Measurements from ENCODE around the gene POLR2C. TPM values are rescaled to one million over a fixed set of nuclear protein-coding genes. Genes with fewer than 3 reads are reported as not detected.
A peak's percentile ranks its signal among the peaks of the same experiment; 100 is the strongest.

Gene POLR2C
- total RNA-seq, 3 donors from 2014 or later, result 117 to 130 (median 129) TPM

DNA sequence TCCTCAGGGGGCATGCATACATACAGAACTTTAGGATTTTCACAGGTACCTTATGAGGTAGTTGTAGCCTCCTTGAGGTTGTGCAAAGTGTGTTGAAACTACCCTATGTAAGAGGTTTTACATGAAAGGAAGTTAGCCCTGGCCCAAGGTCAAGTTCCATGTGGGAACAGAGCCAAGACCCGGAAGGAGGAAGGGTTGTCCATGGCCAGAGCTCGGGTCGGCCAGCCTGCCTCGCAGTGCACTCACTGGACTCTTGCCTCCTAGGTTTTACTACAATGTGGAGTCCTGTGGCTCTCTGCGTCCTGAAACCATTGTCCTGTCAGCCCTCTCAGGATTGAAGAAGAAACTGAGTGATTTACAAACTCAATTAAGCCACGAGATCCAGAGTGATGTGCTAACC is 8.2 kb downstream of the POLR2C start:
- DNase-seq (no peak), ATAC-seq (no peak)
- peaks cover 3% of the 10 kb centered on the region for H3K4me1 Mint-ChIP-seq (ENCODE audit: low read depth)
- H3K36me3 Mint-ChIP-seq (ENCODE audit: insufficient read depth), result peaks cover 28% of the 10 kb centered on the region
- no peaks in the 10 kb centered on the region for H3K9me3 Mint-ChIP-seq
- no peak overlapping the region for H3K4me3 Mint-ChIP-seq
- H3K27me3 Mint-ChIP-seq (ENCODE audit: low read depth), result no peaks in the 10 kb centered on the region

DNA sequence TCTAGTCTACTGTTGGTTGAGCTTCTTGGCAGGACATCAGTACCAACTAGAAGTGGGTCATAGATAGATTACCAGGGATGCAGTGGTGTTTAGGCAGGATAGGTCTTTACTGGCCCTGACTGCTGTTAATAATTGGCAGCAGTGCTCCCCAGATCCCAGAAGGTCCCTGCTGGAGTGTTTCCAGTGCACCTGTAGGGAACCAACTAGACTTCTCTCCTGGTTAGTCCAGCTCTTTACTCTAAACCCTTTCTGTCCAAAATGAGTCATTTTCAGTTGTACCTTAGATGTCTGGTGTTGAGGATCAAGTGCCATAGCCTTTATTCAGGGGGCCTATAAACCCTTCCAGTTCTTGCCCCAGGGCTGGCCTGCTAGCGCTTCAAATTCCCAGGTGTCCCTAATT is 8.7 kb downstream of the POLR2C start:
- ATAC-seq, result no peak
- H3K4me3 Mint-ChIP-seq, result no peak overlapping the region
- peaks cover 6% of the 10 kb centered on the region for H3K4me1 Mint-ChIP-seq (ENCODE audit: low read depth)
- DNase-seq, result no peak
- peaks cover 28% of the 10 kb centered on the region for H3K36me3 Mint-ChIP-seq (ENCODE audit: insufficient read depth)
- no peaks in the 10 kb centered on the region for H3K27me3 Mint-ChIP-seq (ENCODE audit: low read depth)
- H3K9me3 Mint-ChIP-seq, result no peaks in the 10 kb centered on the region

DNA sequence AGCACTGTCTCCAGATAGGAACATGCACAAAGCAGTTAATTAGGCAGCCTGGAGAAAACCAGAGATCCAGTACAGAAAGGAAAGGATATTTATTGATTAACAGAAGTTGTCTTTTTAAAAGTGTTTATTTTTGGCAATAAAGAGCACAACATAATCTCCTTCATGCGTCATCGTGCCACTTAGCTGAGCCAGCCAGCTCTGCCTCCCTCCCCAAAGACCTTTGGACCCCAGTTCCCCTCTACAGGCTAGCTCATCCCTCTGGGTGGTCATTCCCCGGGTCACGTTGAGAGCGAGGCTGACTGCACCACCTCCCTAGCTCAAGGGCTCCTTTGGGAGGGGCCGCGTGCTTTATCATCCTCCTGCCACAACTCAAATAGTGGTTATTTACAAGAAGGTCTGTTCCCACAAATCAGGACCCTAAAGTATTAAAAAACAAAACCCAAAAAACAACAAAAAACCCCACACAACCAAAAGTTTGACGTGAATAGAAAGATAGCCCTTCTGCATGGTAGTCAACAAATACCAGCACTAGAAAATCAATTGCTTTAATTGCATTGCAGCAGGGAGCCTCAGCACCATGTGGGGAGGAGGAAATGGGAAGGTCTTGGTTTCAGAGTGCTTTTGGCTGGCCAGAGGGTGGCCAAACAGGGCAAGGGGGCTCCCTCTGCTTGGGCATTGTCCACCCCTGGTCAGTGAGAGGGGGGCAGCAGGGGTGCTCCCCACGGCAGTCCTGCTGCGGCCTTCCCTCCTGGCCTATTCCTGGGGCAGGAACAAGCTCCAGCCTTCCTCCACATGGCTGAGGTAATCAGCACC is 9.6 kb downstream of the POLR2C start:
- Mint-ChIP-seq H3K36me3 (ENCODE audit: insufficient read depth) (peaks cover 28% of the 10 kb centered on the region), H3K4me3 (no peak overlapping the region), H3K9me3 (no peaks in the 10 kb centered on the region), H3K4me1 (ENCODE audit: low read depth) (peaks cover 10% of the 10 kb centered on the region), H3K27me3 (ENCODE audit: low read depth) (no peaks in the 10 kb centered on the region)
- no peak for DNase-seq
- no peak for ATAC-seq

DNA sequence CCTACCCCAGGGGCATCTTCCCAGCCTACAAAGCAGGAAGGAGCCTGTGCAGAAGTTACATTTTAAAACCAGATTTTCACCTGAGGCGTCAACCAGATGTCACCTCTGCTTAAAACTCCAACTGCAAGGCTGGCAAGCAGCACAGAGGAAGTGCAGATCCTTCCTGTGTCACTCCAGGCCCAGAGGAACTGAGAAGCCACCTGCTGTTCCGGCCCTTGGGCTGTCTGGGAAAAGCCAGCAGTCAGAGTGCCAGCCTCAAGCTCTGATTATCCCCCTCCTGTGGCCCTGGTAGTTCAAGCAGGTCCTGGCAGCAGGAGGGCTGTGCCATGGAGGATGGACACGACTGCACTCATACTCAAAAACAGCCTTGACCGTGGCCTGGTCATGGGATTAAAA is 10.2 kb downstream of the POLR2C start:
- DNase-seq, result no peak
- H3K4me3 Mint-ChIP-seq, result no peak overlapping the region
- H3K9me3 Mint-ChIP-seq, result no peaks in the 10 kb centered on the region
- peaks cover 10% of the 10 kb centered on the region for H3K4me1 Mint-ChIP-seq (ENCODE audit: low read depth)
- ATAC-seq, result no peak
- no peaks in the 10 kb centered on the region for H3K27me3 Mint-ChIP-seq (ENCODE audit: low read depth)
- H3K36me3 Mint-ChIP-seq (ENCODE audit: insufficient read depth), result peaks cover 25% of the 10 kb centered on the region

DNA sequence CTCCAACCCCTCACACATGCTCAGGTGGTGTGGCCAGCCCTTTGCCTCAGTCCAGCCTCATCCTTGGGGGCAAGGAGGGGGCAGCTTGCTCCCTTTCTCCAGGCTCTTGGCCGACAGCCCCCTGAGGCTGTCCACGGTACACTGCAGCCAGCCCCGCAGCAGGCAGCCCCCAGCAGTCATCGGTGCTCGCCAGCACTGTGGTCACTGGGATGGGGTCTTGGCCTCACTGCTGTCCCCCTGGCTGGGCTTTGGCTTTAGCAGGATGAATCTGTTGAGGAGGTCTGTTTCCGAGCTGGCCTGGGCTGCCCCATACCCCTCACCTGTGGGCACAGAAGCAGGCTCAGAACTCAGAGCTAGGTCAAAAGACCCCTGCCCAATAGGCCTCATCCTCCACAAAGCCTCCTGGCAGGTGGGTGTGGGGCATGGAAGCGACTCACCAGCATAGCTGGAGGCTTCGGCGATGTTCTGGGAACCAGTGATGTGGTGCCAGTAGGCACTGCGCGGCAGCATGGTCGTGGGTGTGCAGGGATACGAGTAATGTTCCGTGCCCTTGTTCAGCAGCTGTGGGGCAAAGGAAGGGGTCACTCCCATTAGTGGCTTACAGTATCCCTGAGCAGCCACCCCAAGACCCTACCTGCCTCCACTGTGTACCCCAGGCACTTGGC is 10.8 kb downstream of the POLR2C start:
- peaks cover 10% of the 10 kb centered on the region for H3K4me1 Mint-ChIP-seq (ENCODE audit: low read depth)
- no peak overlapping the region for H3K4me3 Mint-ChIP-seq
- no peaks in the 10 kb centered on the region for H3K9me3 Mint-ChIP-seq
- peaks cover 21% of the 10 kb centered on the region for H3K36me3 Mint-ChIP-seq (ENCODE audit: insufficient read depth)
- ATAC-seq (no peak), DNase-seq (no peak)
- H3K27me3 Mint-ChIP-seq (ENCODE audit: low read depth), result no peaks in the 10 kb centered on the region

DNA sequence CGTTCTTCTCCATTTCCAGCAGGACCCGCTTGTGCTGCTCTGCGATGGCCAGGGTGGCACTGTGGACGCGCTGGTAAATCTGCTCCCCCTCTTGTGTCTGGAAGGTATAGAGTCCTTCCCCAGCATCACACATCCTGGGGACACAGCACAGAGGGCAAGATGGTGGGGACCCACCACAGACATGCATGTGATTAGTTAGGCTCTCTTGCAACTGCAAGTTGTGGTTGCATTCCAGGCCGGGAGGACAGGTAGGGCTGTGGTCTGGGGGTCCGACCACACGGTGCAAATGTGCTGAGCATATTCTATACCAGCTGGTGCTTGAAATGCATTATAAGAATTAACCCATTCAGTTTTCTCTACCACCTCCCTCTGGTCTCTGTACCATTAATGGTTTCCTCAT is 11.4 kb downstream of the POLR2C start:
- Mint-ChIP-seq H3K27me3 (ENCODE audit: low read depth) (no peaks in the 10 kb centered on the region), H3K4me1 (ENCODE audit: low read depth) (peaks cover 10% of the 10 kb centered on the region), H3K4me3 (no peak overlapping the region), H3K36me3 (ENCODE audit: insufficient read depth) (peaks cover 16% of the 10 kb centered on the region), H3K9me3 (no peaks in the 10 kb centered on the region)
- no peak for DNase-seq
- no peak for ATAC-seq

DNA sequence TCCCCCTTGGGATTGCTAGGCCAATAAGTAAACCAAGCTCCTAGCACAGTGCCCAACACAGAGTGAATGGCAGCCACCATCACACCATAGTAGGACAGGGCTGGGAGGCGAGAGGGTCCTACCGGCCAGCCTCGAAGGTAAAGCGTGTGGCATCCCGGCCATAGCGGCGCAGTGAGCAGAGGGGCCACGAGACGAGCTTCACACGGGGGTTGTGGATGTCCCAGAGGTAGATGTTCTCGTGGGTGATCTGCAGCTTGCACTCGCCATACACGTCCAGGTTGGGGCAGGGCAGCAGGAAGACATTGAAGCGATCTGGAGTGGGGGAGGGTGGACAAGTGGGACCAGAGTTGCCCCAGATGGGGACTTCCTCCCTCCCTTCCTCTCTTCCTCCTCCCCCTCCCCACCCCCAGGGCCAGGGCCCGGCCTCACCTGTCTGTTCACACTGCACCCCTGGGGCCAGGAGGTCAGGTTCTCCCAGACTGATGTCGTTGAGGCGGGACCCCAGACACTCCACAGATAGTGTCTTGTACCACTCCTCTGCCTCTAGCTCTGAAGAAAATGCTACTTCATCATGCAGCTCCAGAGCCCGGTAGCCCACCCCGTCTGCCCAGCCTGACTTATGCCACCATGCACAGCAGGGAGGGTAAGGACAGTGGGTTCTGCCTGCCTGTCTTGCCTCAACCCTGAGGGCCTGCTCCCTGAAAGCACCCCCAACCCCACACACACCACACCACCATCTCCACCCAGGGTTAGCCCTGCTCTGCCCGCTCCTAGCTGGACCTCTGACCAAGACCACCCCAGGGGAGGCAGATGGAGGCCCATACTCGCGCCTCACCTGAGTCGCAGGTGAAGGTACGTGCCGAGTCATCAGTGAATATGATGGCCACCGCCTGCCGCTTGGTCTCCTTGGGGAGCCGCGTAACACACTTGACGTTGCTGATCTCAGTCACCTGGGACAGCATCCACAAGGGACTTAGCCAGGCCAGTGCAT is 12.5 kb downstream of the POLR2C start:
- no peak overlapping the region for H3K4me3 Mint-ChIP-seq
- DNase-seq, result no peak
- H3K4me1 Mint-ChIP-seq (ENCODE audit: low read depth), result peaks cover 13% of the 10 kb centered on the region
- no peaks in the 10 kb centered on the region for H3K27me3 Mint-ChIP-seq (ENCODE audit: low read depth)
- H3K9me3 Mint-ChIP-seq, result no peaks in the 10 kb centered on the region
- no peak for ATAC-seq
- H3K36me3 Mint-ChIP-seq (ENCODE audit: insufficient read depth), result peaks cover 6% of the 10 kb centered on the region

DNA sequence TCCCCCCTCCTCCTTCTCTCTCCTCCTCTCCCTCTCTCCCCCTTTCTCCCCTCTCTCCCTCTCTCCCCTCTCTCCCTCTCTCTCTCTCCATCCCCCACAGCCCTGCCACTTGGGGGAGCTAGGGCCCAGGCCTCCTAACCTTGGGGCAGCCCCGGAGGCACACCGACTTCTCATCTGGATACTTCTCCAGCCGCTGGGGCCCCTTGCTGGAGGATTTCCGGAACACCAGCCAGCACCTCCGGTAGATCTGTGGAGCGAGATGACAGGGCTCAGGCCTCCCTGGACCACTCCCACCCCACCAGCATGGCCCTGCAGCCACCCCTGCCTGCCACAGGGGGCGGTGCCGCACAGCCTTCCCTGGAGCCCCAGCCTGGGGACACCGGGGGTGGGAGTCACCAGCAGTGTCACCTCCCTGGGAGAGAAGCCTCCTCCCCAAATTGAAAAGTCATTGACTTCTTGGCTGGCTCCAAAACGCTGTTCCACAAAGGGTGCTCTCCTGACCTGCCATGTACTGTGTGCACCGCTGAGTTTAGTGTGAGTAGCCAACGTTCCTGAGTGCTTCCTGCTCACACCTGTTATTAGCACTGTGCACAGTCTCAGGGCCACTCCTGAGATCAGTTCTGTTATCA is 13.3 kb downstream of the POLR2C start:
- no peak overlapping the region for H3K4me3 Mint-ChIP-seq
- no peaks in the 10 kb centered on the region for H3K27me3 Mint-ChIP-seq (ENCODE audit: low read depth)
- H3K9me3 Mint-ChIP-seq, result no peaks in the 10 kb centered on the region
- H3K36me3 Mint-ChIP-seq (ENCODE audit: insufficient read depth), result peaks cover 4% of the 10 kb centered on the region
- peak; percentile 66 for DNase-seq
- peaks cover 13% of the 10 kb centered on the region for H3K4me1 Mint-ChIP-seq (ENCODE audit: low read depth)
- peak; percentile 98 for ATAC-seq

DNA sequence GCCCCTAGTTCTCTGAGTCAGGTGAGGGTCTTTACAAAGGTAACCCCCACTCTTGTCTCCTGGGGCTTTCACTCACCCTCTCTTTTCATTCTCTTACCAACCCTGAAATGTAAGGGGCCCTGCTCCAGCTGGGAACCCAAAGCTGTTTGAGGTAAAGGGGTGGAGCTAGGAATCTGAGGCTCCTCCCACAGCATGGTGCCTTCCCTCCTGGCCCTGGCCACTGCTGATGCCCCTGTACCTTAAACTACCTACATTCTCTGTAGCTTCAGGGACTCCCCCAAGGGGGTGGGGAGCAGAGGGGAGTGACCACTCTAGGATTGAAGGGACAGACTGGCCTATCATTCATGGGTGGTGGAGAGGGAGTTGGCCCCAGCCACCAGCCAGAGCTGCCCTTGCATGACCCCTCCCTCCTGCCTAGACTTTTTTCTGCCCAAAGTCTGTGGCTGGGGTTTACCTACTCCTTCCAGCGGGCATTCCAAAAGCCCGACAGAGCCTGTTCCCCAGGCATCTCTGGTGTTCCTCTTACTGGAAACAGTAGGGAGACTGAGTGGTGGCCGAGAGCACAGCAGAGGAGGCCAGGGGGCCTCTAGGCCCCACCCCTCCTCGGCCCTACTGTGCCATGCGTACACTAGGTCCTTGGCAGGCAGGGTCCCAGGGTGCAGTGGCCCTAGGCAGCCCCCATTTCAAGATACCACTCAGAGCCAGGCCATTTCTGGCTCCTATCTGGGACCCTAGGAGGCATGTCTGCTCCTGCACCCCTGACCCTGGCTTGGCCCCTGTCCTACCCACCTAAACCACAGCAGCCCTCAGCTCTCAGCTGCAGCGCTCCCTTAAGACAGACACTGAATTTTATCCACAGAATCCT is 14.3 kb downstream of the POLR2C start:
- Mint-ChIP-seq H3K9me3 (no peaks in the 10 kb centered on the region), H3K4me1 (ENCODE audit: low read depth) (peaks cover 13% of the 10 kb centered on the region), H3K27me3 (ENCODE audit: low read depth) (no peaks in the 10 kb centered on the region), H3K36me3 (ENCODE audit: insufficient read depth) (peaks cover 4% of the 10 kb centered on the region), H3K4me3 (no peak overlapping the region)
- ATAC-seq (no peak), DNase-seq (no peak)

DNA sequence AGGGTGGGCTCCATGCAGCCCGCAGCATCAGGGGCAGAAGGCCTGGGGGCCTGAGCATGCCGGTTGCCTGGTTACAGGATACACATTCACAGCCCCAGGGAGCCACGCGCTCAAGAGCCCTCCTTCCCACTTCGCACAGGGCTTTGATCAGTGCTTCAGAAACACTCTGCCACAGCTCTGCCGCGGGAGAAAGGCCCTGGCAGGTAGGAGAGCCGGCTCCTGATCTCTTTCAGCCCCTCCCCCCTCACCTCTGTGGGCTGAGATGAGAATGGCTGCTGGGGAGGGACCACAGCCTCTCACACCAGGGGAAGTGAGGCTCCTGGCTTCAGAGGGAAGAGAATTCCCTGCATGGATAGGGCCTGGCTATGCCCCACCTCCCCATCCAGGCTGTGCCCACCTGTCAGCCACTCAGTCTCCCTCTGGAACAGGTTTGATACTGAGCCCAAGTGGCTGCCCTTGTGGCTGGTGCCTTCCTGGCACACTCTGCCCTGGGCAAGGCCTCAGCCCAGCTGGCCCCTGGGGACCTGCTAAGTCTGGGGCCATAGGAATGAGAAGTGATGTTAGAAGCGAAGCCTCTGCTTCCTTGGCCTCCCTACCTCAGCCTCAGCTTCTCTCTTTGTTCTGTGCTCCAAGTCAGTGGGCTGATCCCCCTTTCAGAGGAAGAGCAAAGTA is 15.2 kb downstream of the POLR2C start:
- DNase-seq (no peak), ATAC-seq (no peak)
- Mint-ChIP-seq H3K9me3 (no peaks in the 10 kb centered on the region), H3K36me3 (ENCODE audit: insufficient read depth) (no peaks in the 10 kb centered on the region), H3K27me3 (ENCODE audit: low read depth) (no peaks in the 10 kb centered on the region), H3K4me1 (ENCODE audit: low read depth) (peaks cover 13% of the 10 kb centered on the region), H3K4me3 (no peak overlapping the region)

DNA sequence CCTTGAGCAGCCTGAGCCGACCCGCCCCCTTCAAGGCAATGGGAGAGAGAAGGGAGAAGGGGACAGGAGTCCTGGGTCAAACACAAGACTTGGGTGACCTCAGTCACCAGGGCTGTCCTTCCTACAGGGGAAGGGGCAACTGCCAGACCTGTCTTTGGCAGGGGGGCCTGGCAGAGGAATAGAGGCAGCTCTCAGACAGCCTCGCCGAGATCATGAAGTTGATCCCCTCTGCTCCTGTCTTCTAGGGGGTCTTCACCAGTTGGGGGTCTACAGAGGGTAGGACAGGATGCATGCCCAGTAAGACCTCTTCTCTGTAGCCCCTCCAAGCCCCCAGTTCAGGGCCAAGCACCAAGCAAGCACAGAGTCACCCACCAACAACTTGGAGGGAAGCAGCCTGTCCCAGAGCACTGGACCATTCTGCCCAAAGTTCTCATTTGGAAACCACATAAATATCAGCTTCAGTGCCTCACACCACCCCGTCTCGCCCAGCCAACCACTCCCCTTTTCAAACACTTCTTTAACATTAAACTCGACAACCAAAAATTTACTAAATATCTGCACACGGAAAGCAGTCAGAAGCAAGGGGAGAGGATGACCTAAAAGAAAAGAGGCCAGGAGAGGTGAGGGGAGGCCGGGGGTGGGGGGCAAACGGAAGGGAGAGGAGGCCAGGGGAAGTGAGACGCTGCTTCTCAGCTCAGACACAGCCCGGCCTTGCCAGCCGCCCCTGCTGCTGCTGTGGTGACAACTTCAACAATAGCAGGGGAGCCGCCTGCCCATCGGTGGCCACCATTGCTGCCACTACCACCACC is 16.1 kb downstream of the POLR2C start:
- Mint-ChIP-seq H3K4me1 (ENCODE audit: low read depth) (peaks cover 13% of the 10 kb centered on the region), H3K9me3 (no peaks in the 10 kb centered on the region), H3K27me3 (ENCODE audit: low read depth) (no peaks in the 10 kb centered on the region), H3K4me3 (no peak overlapping the region), H3K36me3 (ENCODE audit: insufficient read depth) (no peaks in the 10 kb centered on the region)
- DNase-seq (no peak), ATAC-seq (no peak)

DNA sequence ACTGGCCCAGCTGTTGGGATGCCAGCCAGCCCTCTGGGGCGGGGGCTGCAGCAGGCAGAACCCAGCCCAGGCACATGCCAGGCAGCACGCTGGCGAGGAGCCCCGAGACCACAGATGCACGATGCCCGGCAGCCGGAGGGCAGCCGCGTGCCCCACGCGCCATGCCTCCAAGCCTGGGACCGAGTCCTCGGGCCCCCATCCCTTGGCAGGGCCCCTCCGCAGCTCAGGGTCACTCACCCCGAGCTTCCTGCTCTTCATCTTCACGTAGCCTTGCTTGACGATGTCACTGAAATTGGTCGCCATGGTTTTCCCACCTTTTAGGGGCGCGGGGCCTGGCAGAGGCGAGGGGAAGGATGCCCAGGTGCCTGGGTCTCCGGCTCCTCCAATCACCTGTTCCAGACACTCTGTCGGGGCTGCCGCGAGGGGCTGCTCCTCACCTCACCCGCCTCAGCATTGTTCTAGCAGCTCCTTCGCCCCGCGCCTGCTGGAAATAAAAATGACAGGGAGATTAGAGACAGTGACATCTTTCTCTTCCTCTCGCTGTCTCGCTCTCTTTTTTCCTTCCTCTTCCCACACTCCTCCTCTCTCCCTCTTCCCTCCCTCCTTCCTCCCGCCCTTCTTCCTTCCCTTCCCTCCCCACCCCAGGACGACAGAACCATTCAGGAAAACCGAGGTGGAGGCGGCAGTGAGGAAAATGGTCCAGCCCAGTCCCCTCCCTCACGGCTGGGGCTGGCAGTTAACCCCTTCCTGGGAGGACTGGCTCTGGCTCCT is 16.9 kb downstream of the POLR2C start:
- H3K36me3 Mint-ChIP-seq (ENCODE audit: insufficient read depth), result no peaks in the 10 kb centered on the region
- H3K4me1 Mint-ChIP-seq (ENCODE audit: low read depth), result peaks cover 13% of the 10 kb centered on the region
- no peak overlapping the region for H3K4me3 Mint-ChIP-seq
- no peaks in the 10 kb centered on the region for H3K27me3 Mint-ChIP-seq (ENCODE audit: low read depth)
- no peaks in the 10 kb centered on the region for H3K9me3 Mint-ChIP-seq
- ATAC-seq (no peak), DNase-seq (no peak)

Data from activated T-cell treated with anti-CD3 and anti-CD28 coated beads, Interleukin-2, amount 50 U/mL, for 4 hours (primary cell).